Measurements from ENCODE around the gene NACC1. TPM values are rescaled to one million over a fixed set of nuclear protein-coding genes. Genes with fewer than 3 reads are reported as not detected.
A peak's percentile ranks its signal among the peaks of the same experiment; 100 is the strongest.

NACC1 gene
- total RNA-seq, 1 experiment from 2014 or later, result 80.9 TPM

DNA sequence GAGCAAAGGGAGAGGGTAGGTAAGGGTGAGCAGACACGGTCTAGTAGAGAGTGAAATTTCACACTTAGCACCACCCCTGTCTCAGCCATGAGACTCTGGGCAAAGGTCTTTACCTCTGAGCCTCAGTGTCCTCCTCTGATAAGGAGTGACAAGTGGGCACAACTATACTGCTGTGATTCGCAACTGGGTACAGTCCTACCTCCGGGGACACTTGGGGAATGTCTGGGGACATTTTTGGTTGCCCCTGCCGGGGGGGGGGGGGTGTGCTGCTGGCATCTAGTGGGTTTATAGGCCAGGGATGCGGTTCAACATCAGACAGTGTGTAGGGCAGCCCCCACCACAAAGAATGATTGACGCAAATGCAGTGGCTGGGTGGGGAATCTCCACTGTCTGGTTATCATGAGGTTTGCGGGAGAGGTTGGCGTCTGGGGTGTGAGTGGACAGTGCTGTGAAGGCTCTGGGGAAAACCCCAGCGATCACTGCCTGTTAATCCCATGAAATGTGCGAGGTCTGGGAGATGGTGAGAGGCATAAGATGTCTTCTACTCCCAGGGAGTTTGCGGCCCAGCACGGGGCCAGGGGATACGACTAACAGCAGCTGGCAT is 4.3 kb downstream of the NACC1 start:
- Mint-ChIP-seq H3K9me3 (ENCODE audit: low read depth, unreplicated experiment) (no peaks in the 10 kb centered on the region), H3K36me3 (ENCODE audit: insufficient read depth, unreplicated experiment) (peaks cover 22% of the 10 kb centered on the region), H3K27ac (ENCODE audit: unreplicated experiment) (no peak overlapping the region), H3K4me3 (ENCODE audit: low read depth, unreplicated experiment) (no peak overlapping the region), H3K27me3 (ENCODE audit: unreplicated experiment) (no peaks in the 10 kb centered on the region), H3K4me1 (ENCODE audit: low read depth, unreplicated experiment) (peaks cover 8% of the 10 kb centered on the region)
- BruUV-seq (replicated peaks), result no TSS peak
- no peak for DNase-seq
- CTCF ChIA-PET, result no interaction called here
- intact Hi-C loops (cut with micrococcal nuclease; ENCODE audit: unreplicated experiment), result no loop called here
- TF ChIP-seq, protein P1, sequence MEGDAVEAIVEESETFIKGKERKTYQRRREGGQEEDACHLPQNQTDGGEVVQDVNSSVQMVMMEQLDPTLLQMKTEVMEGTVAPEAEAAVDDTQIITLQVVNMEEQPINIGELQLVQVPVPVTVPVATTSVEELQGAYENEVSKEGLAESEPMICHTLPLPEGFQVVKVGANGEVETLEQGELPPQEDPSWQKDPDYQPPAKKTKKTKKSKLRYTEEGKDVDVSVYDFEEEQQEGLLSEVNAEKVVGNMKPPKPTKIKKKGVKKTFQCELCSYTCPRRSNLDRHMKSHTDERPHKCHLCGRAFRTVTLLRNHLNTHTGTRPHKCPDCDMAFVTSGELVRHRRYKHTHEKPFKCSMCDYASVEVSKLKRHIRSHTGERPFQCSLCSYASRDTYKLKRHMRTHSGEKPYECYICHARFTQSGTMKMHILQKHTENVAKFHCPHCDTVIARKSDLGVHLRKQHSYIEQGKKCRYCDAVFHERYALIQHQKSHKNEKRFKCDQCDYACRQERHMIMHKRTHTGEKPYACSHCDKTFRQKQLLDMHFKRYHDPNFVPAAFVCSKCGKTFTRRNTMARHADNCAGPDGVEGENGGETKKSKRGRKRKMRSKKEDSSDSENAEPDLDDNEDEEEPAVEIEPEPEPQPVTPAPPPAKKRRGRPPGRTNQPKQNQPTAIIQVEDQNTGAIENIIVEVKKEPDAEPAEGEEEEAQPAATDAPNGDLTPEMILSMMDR (IDR thresholded peaks at IDR 0.05; ENCODE audit: unreplicated experiment), result no peak

DNA sequence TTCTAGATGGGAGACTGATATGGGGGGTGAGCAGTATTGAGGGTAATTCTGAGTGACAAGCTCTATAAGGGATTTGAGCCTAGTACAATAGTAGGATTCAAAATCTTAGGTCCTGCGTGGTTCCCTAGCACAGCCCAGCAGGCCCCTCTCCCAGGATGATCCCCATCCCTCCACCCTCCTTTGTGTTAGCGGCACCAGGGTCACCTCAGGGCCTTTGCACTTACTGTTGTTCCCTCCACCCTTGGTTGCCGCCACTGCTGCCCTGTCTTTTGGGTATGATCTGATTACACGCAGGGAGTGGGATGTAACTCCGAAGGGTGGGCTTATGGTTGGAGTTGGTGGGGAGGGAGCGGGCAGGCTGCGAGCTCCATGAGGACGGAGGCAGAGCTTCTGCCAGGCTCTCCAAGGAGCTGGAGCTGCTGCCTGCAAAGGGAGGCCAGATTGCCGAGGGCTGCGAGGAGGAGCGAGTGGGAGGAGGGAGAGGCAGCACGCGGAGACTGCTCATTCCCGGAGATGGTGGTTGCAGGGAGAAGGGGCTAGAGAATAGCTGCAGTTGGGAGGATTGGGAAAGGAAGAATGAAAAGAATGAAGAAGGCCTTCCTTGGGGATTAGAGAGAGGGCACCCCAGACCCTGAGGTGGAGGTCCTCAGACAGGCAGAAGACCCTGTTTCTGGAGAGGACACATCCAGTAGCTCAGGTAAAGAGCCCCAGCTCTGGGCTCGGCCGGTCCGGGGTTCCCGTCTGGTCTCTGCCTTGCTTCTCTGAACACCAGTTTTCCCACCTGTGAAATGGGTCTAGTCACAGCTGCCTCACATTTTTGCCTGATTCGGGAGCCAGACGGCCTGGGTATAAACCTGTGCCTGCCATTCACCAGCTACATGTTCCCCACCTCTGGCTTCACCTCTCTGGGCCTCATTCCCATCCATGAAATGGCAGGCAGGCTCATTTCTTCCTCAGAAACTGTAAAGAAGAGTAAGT is 5.2 kb downstream of the NACC1 start:
- Mint-ChIP-seq H3K9me3 (ENCODE audit: low read depth, unreplicated experiment) (no peaks in the 10 kb centered on the region), H3K27me3 (ENCODE audit: unreplicated experiment) (no peaks in the 10 kb centered on the region), H3K36me3 (ENCODE audit: insufficient read depth, unreplicated experiment) (peaks cover 19% of the 10 kb centered on the region), H3K4me3 (ENCODE audit: low read depth, unreplicated experiment) (no peak overlapping the region), H3K4me1 (ENCODE audit: low read depth, unreplicated experiment) (peaks cover 15% of the 10 kb centered on the region), H3K27ac (ENCODE audit: unreplicated experiment) (no peak overlapping the region)
- CTCF ChIA-PET, result interaction anchor here (0.5 kb wide), 1 partner anchor 761 kb away, joined by 8 read pairs; no protein-coding TSS in a partner anchor
- TF ChIP-seq, protein P1 (IDR thresholded peaks at IDR 0.05; ENCODE audit: unreplicated experiment), result no peak
- intact Hi-C loops (cut with micrococcal nuclease; ENCODE audit: unreplicated experiment), result no loop called here
- DNase-seq, result no peak
- no TSS peak for BruUV-seq (replicated peaks)

DNA sequence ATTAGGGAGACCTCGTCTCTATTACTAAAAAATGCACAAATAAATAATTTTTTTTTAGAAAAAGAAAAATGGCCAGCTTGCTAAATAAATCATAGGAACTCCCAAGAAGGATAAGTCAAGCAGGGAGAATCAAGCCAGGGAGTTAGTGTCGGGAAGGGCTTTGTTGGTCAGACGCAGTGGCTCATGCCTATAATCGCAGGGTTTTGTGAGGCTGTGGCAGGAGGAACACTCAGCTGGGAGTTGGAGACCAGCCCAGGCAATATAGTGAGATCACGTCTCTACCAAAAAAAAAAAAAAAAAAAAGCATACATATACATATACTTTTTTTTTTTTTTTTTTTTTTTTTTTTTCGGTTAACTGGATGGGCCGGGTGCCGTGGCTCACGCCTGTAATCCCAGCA is 9.0 kb downstream of the NACC1 start:
- intact Hi-C loops (cut with micrococcal nuclease; ENCODE audit: unreplicated experiment), result no loop called here
- no TSS peak for BruUV-seq (replicated peaks)
- TF ChIP-seq, protein P1 (IDR thresholded peaks at IDR 0.05; ENCODE audit: unreplicated experiment), result no peak
- no peaks in the 10 kb centered on the region for H3K9me3 Mint-ChIP-seq (ENCODE audit: low read depth, unreplicated experiment)
- peaks cover 15% of the 10 kb centered on the region for H3K4me1 Mint-ChIP-seq (ENCODE audit: low read depth, unreplicated experiment)
- H3K27me3 Mint-ChIP-seq (ENCODE audit: unreplicated experiment), result no peaks in the 10 kb centered on the region
- CTCF ChIA-PET, result interaction anchor here (0.6 kb wide), 1 partner anchor 725 kb away, joined by 6 read pairs; no protein-coding TSS in a partner anchor
- no peak for DNase-seq
- H3K36me3 Mint-ChIP-seq (ENCODE audit: insufficient read depth, unreplicated experiment), result peaks cover 18% of the 10 kb centered on the region
- H3K4me3 Mint-ChIP-seq (ENCODE audit: low read depth, unreplicated experiment), result no peak overlapping the region
- no peak overlapping the region for H3K27ac Mint-ChIP-seq (ENCODE audit: unreplicated experiment)

DNA sequence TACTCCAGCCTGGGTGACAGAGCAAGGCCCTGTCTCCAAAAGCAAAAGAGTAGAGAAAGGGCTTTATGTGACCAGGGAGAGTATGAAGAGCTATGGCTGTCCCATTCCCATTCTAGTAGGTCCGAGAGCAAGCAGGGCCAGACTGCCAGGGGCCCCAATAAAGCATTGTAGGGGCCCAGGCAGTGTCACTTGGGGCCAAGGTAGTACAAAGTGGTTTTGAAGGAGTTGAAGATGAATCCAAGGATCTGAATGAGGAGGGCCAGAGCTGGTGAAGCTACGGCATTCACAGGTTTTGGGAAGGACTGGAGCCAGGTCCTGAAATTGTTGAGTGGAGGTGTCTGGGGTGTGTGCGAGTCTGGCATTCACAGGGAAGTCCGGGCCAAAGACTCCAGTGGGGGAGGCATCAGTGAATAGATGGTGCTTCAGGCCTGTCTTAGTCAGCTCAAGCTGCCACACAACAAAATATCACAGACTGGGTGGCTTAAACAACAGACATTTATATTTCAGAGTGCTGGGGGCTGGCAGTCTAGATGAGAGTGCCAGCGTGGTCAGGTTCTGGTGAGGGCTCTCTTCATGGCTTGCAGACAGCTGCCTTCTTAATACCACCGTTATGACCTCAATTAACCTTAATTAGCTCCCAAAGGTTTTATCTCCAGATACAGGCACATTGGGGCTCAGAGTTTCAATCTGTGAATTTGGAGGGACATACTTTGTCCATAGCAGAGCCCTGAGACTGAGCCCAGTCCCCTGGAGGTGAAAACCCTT is 9.9 kb downstream of the NACC1 start:
- no peak overlapping the region for H3K4me3 Mint-ChIP-seq (ENCODE audit: low read depth, unreplicated experiment)
- no peaks in the 10 kb centered on the region for H3K27me3 Mint-ChIP-seq (ENCODE audit: unreplicated experiment)
- BruUV-seq (replicated peaks), result no TSS peak
- H3K27ac Mint-ChIP-seq (ENCODE audit: unreplicated experiment), result peak overlapping the region; percentile 48
- intact Hi-C loops (cut with micrococcal nuclease; ENCODE audit: unreplicated experiment), result no loop called here
- H3K4me1 Mint-ChIP-seq (ENCODE audit: low read depth, unreplicated experiment), result peaks cover 8% of the 10 kb centered on the region
- CTCF ChIA-PET, result interaction anchor here (0.6 kb wide), 1 partner anchor 724 kb away, joined by 6 read pairs; no protein-coding TSS in a partner anchor
- no peaks in the 10 kb centered on the region for H3K9me3 Mint-ChIP-seq (ENCODE audit: low read depth, unreplicated experiment)
- DNase-seq, result no peak
- peaks cover 11% of the 10 kb centered on the region for H3K36me3 Mint-ChIP-seq (ENCODE audit: insufficient read depth, unreplicated experiment)
- TF ChIP-seq, protein P1 (IDR thresholded peaks at IDR 0.05; ENCODE audit: unreplicated experiment), result no peak

All from Calu3 (cell line).